Activated CD8-positive, alpha-beta T cell treated with anti-CD3 and anti-CD28 coated beads for 36 hours (primary cell): ENCODE measurements around the gene ABLIM1. TPM values are rescaled to one million over a fixed set of nuclear protein-coding genes. Genes with fewer than 3 reads are reported as not detected.

Experiments used
- ATAC-seq: fragments of 200-7000 bp; cut with Tn5 transposase; one replicate; pipeline ENCODE4 v1.10.0; 2021; ENCODE audit warnings: mild to moderate bottlenecking, moderate library complexity
- CTCF ChIA-PET: fragments of 350-600 bp; sonication (Branson Sonifier 250); formaldehyde crosslinking; loops from one replicate; lab custom pipeline; 2021; ENCODE audit warnings: antibody characterized with exemption; lab: Charles Lee
- POLR2A ChIA-PET: fragments of 350-600 bp; sonication (Branson Sonifier 250); formaldehyde crosslinking; loops from one replicate; lab custom pipeline; 2021; ENCODE audit warnings: antibody characterized with exemption; lab: Charles Lee
- DNase-seq: peaks from one replicate; pipeline ENCODE4 v3.0.0-alpha.2; 2020
- H3K27ac Mint-ChIP-seq: one replicate; pipeline ENCODE4 v1.8.0; 2021; ENCODE audit warnings: mild to moderate bottlenecking, mixed read lengths
- H3K27me3 Mint-ChIP-seq: one replicate; pipeline ENCODE4 v1.8.0; 2021; ENCODE audit warnings: mixed read lengths
- H3K36me3 Mint-ChIP-seq: one replicate; pipeline ENCODE4 v1.8.0; 2021; ENCODE audit warnings: low read depth, mixed read lengths
- H3K4me1 Mint-ChIP-seq: one replicate; pipeline ENCODE4 v1.8.0; 2021; ENCODE audit warnings: low read depth, mixed read lengths
- H3K4me3 Mint-ChIP-seq: one replicate; pipeline ENCODE4 v1.8.0; 2021; ENCODE audit warnings: mild to moderate bottlenecking, moderate library complexity, mixed read lengths
- H3K9me3 Mint-ChIP-seq: one replicate; pipeline ENCODE4 v1.8.0; 2021; ENCODE audit warnings: mixed read lengths
- intact Hi-C: fragments of 100-400 bp; cut with micrococcal nuclease; formaldehyde crosslinking; loops from one replicate; pipeline ENCODE4 v1.10.0; 2022
- total RNA-seq, 2 experiments: library from RNA; stranded (reverse); gene quantifications; one replicate each; pipeline ENCODE4 v1.2.3, GENCODE V29; 2021
- TF ChIP-seq, protein P1 (sequence below): fragments of 200-600 bp; IDR thresholded peaks from one replicate; pipeline ENCODE4 v1.8.0; 2022; ENCODE audit warnings: antibody characterized with exemption, mild to moderate bottlenecking

Gene ABLIM1
- total RNA-seq, 2 experiments from 2014 or later: 148 to 155 TPM

DNA sequence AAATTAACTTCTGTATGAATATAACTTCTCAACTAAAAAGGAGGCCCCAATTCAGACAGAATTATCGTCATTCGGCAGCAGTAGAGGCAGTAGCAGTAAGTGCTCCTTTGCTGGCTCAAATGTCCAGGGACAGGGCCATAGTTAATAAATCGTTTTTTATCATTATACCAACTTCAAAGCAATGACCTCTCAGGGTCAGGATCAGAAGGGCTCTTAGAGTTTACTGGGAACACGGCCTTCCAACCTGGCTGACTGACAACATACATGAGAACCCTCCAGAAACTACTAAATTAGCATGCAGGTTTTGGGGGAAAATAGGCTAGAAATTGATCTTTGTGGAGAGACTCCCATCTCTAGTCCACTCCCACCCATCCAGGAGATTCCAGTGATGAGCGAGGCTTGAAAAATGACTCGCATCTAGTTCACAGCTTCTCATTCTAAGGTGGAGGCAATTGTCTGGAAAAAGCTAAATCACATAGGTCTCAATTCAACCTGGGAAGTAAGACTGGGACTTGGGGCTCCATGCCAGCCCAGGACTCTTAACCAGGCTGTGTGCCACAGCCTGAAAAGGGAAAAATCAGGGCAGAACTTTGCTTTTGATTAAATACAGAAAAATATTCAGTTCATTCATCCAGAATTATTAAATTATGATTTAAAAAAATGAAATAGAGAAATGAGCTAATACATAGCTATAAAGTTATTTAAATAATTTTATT lies 84.6 kb downstream of the ABLIM1 start:
- intact Hi-C loops: no loop called here
- ChIA-PET POLR2A (no interaction called here), CTCF (interaction anchor here (1.2 to 1.3 kb wide), 2 partner anchors 130 to 270 kb away, joined by 3 read pairs; no protein-coding TSS in a partner anchor)
- DNase-seq (no peak), ATAC-seq (no peak)
- TF ChIP-seq, protein P1, sequence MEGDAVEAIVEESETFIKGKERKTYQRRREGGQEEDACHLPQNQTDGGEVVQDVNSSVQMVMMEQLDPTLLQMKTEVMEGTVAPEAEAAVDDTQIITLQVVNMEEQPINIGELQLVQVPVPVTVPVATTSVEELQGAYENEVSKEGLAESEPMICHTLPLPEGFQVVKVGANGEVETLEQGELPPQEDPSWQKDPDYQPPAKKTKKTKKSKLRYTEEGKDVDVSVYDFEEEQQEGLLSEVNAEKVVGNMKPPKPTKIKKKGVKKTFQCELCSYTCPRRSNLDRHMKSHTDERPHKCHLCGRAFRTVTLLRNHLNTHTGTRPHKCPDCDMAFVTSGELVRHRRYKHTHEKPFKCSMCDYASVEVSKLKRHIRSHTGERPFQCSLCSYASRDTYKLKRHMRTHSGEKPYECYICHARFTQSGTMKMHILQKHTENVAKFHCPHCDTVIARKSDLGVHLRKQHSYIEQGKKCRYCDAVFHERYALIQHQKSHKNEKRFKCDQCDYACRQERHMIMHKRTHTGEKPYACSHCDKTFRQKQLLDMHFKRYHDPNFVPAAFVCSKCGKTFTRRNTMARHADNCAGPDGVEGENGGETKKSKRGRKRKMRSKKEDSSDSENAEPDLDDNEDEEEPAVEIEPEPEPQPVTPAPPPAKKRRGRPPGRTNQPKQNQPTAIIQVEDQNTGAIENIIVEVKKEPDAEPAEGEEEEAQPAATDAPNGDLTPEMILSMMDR: no peak
- no peaks in the 10 kb centered on the region for H3K36me3 Mint-ChIP-seq
- H3K4me3 Mint-ChIP-seq: no peak overlapping the region
- no peaks in the 10 kb centered on the region for H3K4me1 Mint-ChIP-seq
- no peaks in the 10 kb centered on the region for H3K9me3 Mint-ChIP-seq
- no peak overlapping the region for H3K27ac Mint-ChIP-seq
- no peaks in the 10 kb centered on the region for H3K27me3 Mint-ChIP-seq

DNA sequence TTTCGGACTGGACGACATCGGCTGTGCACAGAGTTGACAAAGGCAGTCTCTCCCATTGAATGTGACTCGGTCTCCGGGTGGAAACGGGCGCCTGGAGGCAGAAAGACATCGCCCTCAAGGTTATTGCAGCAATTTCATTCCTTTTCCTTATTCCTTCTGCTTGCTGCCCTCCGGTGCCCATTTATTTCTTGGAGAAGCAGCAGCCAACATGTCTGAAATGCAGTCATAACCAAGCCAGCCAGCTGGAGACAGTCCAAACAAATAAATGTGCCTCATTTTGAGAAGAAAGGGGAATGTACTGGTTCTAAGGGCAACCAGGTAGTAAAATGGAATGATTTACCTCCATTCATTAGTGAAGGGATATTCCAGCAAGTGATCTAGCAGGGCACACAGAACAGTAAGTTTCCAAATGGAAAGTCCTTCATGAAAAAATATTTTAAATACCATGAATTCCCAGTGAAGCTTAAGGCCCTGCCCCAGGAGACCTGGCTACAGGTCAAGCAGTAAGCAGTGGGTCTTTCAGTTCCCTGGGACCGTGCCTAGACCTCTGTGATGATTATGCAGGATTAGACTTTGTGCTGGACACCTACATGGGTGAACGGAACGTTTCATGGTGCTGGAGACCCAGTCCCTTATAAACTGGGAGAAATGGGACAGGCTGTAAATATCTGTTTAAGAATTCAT lies 86.6 kb downstream of the ABLIM1 start:
- ATAC-seq (no peak), DNase-seq (no peak)
- Mint-ChIP-seq H3K36me3 (no peaks in the 10 kb centered on the region), H3K4me3 (no peak overlapping the region), H3K9me3 (no peaks in the 10 kb centered on the region), H3K27ac (no peak overlapping the region), H3K4me1 (no peaks in the 10 kb centered on the region), H3K27me3 (no peaks in the 10 kb centered on the region)
- TF ChIP-seq, protein P1: no peak
- ChIA-PET CTCF (interaction anchor here (1.5 kb wide), 1 partner anchor 76 kb away, joined by 3 read pairs; no protein-coding TSS in a partner anchor), POLR2A (no interaction called here)
- intact Hi-C loops: no loop called here

DNA sequence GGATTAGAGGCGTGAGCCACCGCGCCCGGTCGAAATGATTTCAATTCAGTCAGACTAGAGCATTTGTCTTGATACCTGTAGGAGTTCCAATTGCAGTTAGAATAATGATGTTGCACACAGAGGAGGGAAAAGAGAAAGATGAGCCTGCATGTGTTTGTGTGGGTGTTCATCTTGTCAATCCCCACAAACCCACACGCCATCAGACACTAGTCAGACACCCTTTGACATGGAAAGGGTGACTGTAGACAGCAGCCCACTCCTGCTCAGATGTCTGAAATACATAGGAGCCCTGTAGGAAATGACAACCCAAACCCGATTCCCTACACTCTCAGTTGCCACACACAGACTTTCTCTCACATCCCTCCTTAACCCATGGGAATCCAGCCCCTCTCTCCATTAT lies 92.0 kb downstream of the ABLIM1 start:
- no peaks in the 10 kb centered on the region for H3K9me3 Mint-ChIP-seq
- H3K4me3 Mint-ChIP-seq: no peak overlapping the region
- POLR2A ChIA-PET: interaction anchor here (1.0 kb wide), 1 partner anchor 18 kb away, joined by 3 read pairs; no protein-coding TSS in a partner anchor
- H3K27ac Mint-ChIP-seq: no peak overlapping the region
- ATAC-seq: no peak
- CTCF ChIA-PET: no interaction called here
- DNase-seq: no peak
- TF ChIP-seq, protein P1: no peak
- no peaks in the 10 kb centered on the region for H3K36me3 Mint-ChIP-seq
- no peaks in the 10 kb centered on the region for H3K27me3 Mint-ChIP-seq
- peaks cover 4% of the 10 kb centered on the region for H3K4me1 Mint-ChIP-seq
- intact Hi-C loops: no loop called here

DNA sequence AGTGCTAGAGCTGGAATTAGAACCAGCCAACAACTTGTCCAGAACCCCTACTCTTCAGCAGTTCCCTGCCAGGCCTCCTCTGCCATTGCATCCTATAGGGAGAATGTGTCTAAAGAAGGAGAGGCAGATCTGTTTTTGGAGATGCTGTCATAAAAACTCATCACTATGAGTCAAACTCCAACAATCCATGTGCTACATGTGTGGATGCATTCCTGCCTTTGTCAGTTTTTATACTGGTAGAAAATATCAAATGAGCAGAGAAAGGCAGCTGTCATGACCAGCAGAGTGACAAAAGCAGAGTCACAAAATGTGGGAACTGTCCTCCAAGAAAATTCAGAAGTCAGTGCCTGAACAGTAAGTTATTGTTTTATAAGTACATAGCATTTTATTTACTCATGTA lies 93.0 kb downstream of the ABLIM1 start:
- Mint-ChIP-seq H3K4me1 (peaks cover 4% of the 10 kb centered on the region), H3K27ac (no peak overlapping the region), H3K36me3 (no peaks in the 10 kb centered on the region), H3K27me3 (no peaks in the 10 kb centered on the region), H3K4me3 (no peak overlapping the region), H3K9me3 (no peaks in the 10 kb centered on the region)
- ChIA-PET POLR2A (no interaction called here), CTCF (no interaction called here)
- intact Hi-C loops: no loop called here
- ATAC-seq: no peak
- TF ChIP-seq, protein P1: no peak
- DNase-seq: no peak

- Mint-ChIP-seq H3K27ac (no peak overlapping the region), H3K9me3 (peaks cover 6% of the 10 kb centered on the region), H3K27me3 (no peaks in the 10 kb centered on the region), H3K4me3 (no peak overlapping the region), H3K36me3 (no peaks in the 10 kb centered on the region), H3K4me1 (peaks cover 2% of the 10 kb centered on the region)
- CTCF ChIA-PET: interaction anchor here (1.5 kb wide), 1 partner anchor 10 kb away, joined by 3 read pairs; no protein-coding TSS in a partner anchor
- intact Hi-C loops: no loop called here
- TF ChIP-seq, protein P1: no peak
- DNase-seq: no peak
- POLR2A ChIA-PET: no interaction called here
- ATAC-seq: no peak
These were observed 97.0 kb downstream of the ABLIM1 start for GRCh38 chr10:114561008-114561523.
